Endothelial cell of umbilical vein (primary cell): Measurements from ENCODE around the gene C17orf113. TPM values are rescaled to one million over a fixed set of nuclear protein-coding genes. Genes with fewer than 3 reads are reported as not detected.

ENCODE experiments used
- BruUV-seq: library from RNA; stranded (reverse); fragments of 400-500 nt; replicated peaks from 2 replicates; lab custom pipeline; 2021; lab: Mats Ljungman, UMichigan
- CTCF ChIA-PET: fragments of 300-600, 350-600 bp; sonication (Branson Sonifier 250); formaldehyde crosslinking; loops from one replicate; lab custom pipeline; 2021; ENCODE audit warnings: antibody characterized with exemption, inconsistent platforms; lab: Charles Lee
- POLR2A ChIA-PET: fragments of 300-600, 350-600 bp; sonication (Branson Sonifier 250); formaldehyde crosslinking; loops from one replicate; lab custom pipeline; 2021; ENCODE audit warnings: antibody characterized with exemption, inconsistent platforms; lab: Charles Lee
- DNase-seq: peaks from one replicate; pipeline ENCODE4 v3.0.0-alpha.2; 2011; ENCODE audit warnings: low read depth, low spot score
- FAIRE-seq: peaks from 2 replicates; lab custom pipeline; 2011; peaks lifted over from hg19 to GRCh38; lab: Jason Lieb, UNC
- H2AFZ ChIP-seq: 2 replicates; pipeline ENCODE4 v1.6.0; 2012; ENCODE audit warnings: low read depth, low read length, control low read depth, inconsistent platforms
- H3K27ac ChIP-seq: 2 replicates; pipeline ENCODE4 v1.5.1; 2011; ENCODE audit warnings: low read depth, mild to moderate bottlenecking, control low read depth, low read length, moderate library complexity; ENCODE audit not compliant: insufficient read depth
- H3K27me3 ChIP-seq, 2 experiments: 2 replicates each; pipeline versions ENCODE4 v1.6.0 to v1.6.1; 2011; ENCODE audit warnings: low read length in 2 of 2, mixed read lengths in 1 of 2; ENCODE audit not compliant: control insufficient read depth in 2 of 2, insufficient read depth in 2 of 2
- H3K36me3 ChIP-seq, 2 experiments: 2 replicates in 1 of 2; 3 replicates in 1 of 2; pipeline ENCODE4 v1.5.1; 2011; ENCODE audit warnings: low read length in 2 of 2, mild to moderate bottlenecking in 1 of 2, moderate library complexity in 1 of 2; ENCODE audit not compliant: control insufficient read depth in 2 of 2, insufficient read depth in 2 of 2; ENCODE audit errors: extremely low read depth in 1 of 2
- H3K4me1 ChIP-seq: 3 replicates; pipeline ENCODE4 v1.5.1; 2011; ENCODE audit warnings: mild to moderate bottlenecking, low read length; ENCODE audit not compliant: control insufficient read depth, insufficient read depth; ENCODE audit errors: extremely low read depth
- H3K4me2 ChIP-seq: 2 replicates; pipeline ENCODE4 v1.6.1; 2011; ENCODE audit warnings: low read length, control low read depth, mixed read lengths; ENCODE audit not compliant: insufficient read depth
- H3K4me3 ChIP-seq, 3 experiments: fragments of 200-600 bp in 1 of 3; sonication (generic), shearing (Covaris generic) in 1 of 3; replicated peaks in 1 of 3; 2 replicates each; pipeline ENCODE4 v1.5.1; 2011 to 2016; ENCODE audit warnings: control low read depth in 3 of 3, low read length in 3 of 3, mild to moderate bottlenecking in 2 of 3, inconsistent platforms in 1 of 3, low read depth in 1 of 3, moderate library complexity in 1 of 3; ENCODE audit not compliant: insufficient read depth in 1 of 3
- H3K79me2 ChIP-seq: 2 replicates; pipeline ENCODE4 v1.6.0; 2012; ENCODE audit warnings: low read length, inconsistent platforms; ENCODE audit not compliant: control insufficient read depth, insufficient read depth
- H3K9ac ChIP-seq: replicated peaks from 2 replicates; pipeline ENCODE3; 2011; ENCODE audit warnings: low read length, control low read depth; ENCODE audit not compliant: insufficient read depth; ENCODE audit errors: extremely low read depth
- H3K9me1 ChIP-seq: replicated peaks from 3 replicates; pipeline ENCODE4 v1.6.0; 2011; ENCODE audit warnings: mild to moderate bottlenecking, low read length; ENCODE audit not compliant: control insufficient read depth, insufficient read depth; ENCODE audit errors: extremely low read depth
- H3K9me3 ChIP-seq: replicated peaks from 2 replicates; pipeline ENCODE4 v1.5.1; 2012; ENCODE audit warnings: low read length, inconsistent platforms; ENCODE audit not compliant: control insufficient read depth, insufficient read depth
- H4K20me1 ChIP-seq: replicated peaks from 2 replicates; pipeline ENCODE3; 2011; ENCODE audit warnings: mild to moderate bottlenecking, low read length; ENCODE audit not compliant: control insufficient read depth, insufficient read depth; ENCODE audit errors: extremely low read depth
- CTCF ChIP-seq, 2 donors: IDR thresholded peaks; 1 replicate in 1 of 2; 2 replicates in 1 of 2; pipeline ENCODE4 v1.5.1; 2011; ENCODE audit warnings: low read length in 2 of 2, mild to moderate bottlenecking in 2 of 2, moderate library complexity in 2 of 2, control low read depth in 1 of 2, inconsistent platforms in 1 of 2, low read depth in 1 of 2; ENCODE audit not compliant: insufficient read depth in 1 of 2; ENCODE audit errors: extremely low read depth in 1 of 2
- EZH2 ChIP-seq: IDR thresholded peaks from 2 replicates; pipeline ENCODE4 v1.6.1; 2012; ENCODE audit warnings: borderline replicate concordance, low read depth, mild to moderate bottlenecking, moderate library complexity, low read length, inconsistent platforms; ENCODE audit not compliant: severe bottlenecking
- FOS ChIP-seq: IDR thresholded peaks from 2 replicates; pipeline ENCODE4 v1.6.1; 2011; ENCODE audit warnings: mild to moderate bottlenecking, low read length, moderate library complexity, borderline replicate concordance; ENCODE audit not compliant: insufficient read depth
- GATA2 ChIP-seq: IDR thresholded peaks from 2 replicates; pipeline ENCODE4 v1.7.0; 2011; ENCODE audit warnings: low read depth, mild to moderate bottlenecking, moderate library complexity, mixed read lengths, low read length; ENCODE audit not compliant: insufficient read length, insufficient read depth
- JUN ChIP-seq: IDR thresholded peaks from 2 replicates; pipeline ENCODE4 v1.6.1; 2011; ENCODE audit warnings: borderline replicate concordance, low read depth; ENCODE audit not compliant: insufficient read length, insufficient read depth
- MYC ChIP-seq: IDR thresholded peaks from one replicate; pipeline ENCODE4 v1.6.1; 2011; ENCODE audit warnings: mild to moderate bottlenecking, low read depth, low read length
- POLR2A ChIP-seq: IDR thresholded peaks from 2 replicates; pipeline ENCODE4 v1.6.1; 2012; ENCODE audit warnings: low read depth, mild to moderate bottlenecking, control low read depth, low read length
- POLR2AphosphoS5 ChIP-seq: IDR thresholded peaks from 2 replicates; pipeline ENCODE4 v1.6.1; 2012; ENCODE audit warnings: low read depth, mild to moderate bottlenecking, control low read depth, low read length, moderate library complexity; ENCODE audit not compliant: insufficient read depth
- dilution Hi-C: fragments of 300-500 bp; cut with MboI; formaldehyde crosslinking; loops from one replicate; pipeline ENCODE4 v1.15.0; 2019; ENCODE audit warnings: low sequenced_read_pairs; ENCODE audit not compliant: extremely low pct_ligation_motif_present
- intact Hi-C: fragments of 100-400 bp; cut with micrococcal nuclease; formaldehyde crosslinking; loops from one replicate; pipeline ENCODE4 v1.10.0; 2022
- polyA plus RNA-seq, 4 experiments: library from polyadenylated mRNA; depleted of rRNA in 3 of 4; stranded (reverse) in 3 of 4; unstranded in 1 of 4; fragments of >200 nt; gene quantifications; 2 replicates each; pipeline versions ENCODE4 v1.2.1 to v1.2.3, GENCODE V29; 2011 to 2012; ENCODE audit warnings: missing spikeins in 1 of 4
- total RNA-seq: library from RNA; stranded (reverse); gene quantifications from 2 replicates; pipeline ENCODE4 v1.2.3, GENCODE V29; 2021
- TF ChIP-seq, protein P1 (sequence below): IDR thresholded peaks from 2 replicates; pipeline ENCODE4 v1.6.1; 2011; ENCODE audit not compliant: insufficient read depth, insufficient read length

Gene C17orf113
- total and polyA plus RNA-seq, 2 donors (not counting 3 experiments of a cell fraction or from before 2014, with no cell fraction given), result 0.20 to 0.30 TPM

GRCh38 chr17:41988418-41988817 is 62.0 kb downstream of the C17orf113 start:
- Histone ChIP-seq H3K4me2 (no peak overlapping the region), H4K20me1 (no peaks in the 10 kb centered on the region), H3K79me2 (no peaks in the 10 kb centered on the region), H3K4me1 (no peaks in the 10 kb centered on the region), H3K4me3 (no peak overlapping the region), H2AFZ (no peak overlapping the region), H3K27ac (no peak overlapping the region), H3K9me1 (no peaks in the 10 kb centered on the region), H3K36me3 (peaks cover 30 to 44% of the 10 kb centered on the region in 2 experiments), H3K9me3 (no peaks in the 10 kb centered on the region), H3K9ac (no peak overlapping the region), H3K27me3 (no peaks in the 10 kb centered on the region)
- dilution Hi-C loops (no loop called here), intact Hi-C loops (no loop called here)
- ChIA-PET CTCF (interaction anchor here (1.8 kb wide), 2 partner anchors 8 to 14 kb away, joined by 3 to 4 read pairs; no protein-coding TSS in a partner anchor), POLR2A (interaction anchor here (0.6 kb wide), 1 partner anchor 19 kb away, joined by 8 read pairs; no protein-coding TSS in a partner anchor)
- TF ChIP-seq FOS (no peak), CTCF (IDR thresholded peaks at IDR 0.05; ENCODE audit: extremely low read depth in 1 of 2, insufficient read depth in 1 of 2, low read depth in 1 of 2, low read length in 2 of 2) (no peak), JUN (no peak), POLR2AphosphoS5 (no peak), EZH2 (no peak), POLR2A (no peak), GATA2 (no peak), MYC (no peak)
- TF ChIP-seq, protein P1, sequence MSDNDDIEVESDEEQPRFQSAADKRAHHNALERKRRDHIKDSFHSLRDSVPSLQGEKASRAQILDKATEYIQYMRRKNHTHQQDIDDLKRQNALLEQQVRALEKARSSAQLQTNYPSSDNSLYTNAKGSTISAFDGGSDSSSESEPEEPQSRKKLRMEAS, result no peak
- DNase-seq (no peak), FAIRE-seq (no peak)
- BruUV-seq, result no TSS peak

Other genes with a start within 250 kb of the C17orf113 start
- gene P3H4, start 238.7 kb downstream of the C17orf113 start, total RNA-seq, result 37.1 and 39.2 TPM in 2 replicates
- gene P3H4, start 238.7 kb downstream of the C17orf113 start, polyA plus RNA-seq, result 57.3 and 58.3 TPM in 2 replicates
- 163 and 168 TPM in 2 replicates for gene FKBP10, start 237.6 kb downstream of the C17orf113 start, total RNA-seq
- gene FKBP10, start 237.6 kb downstream of the C17orf113 start, polyA plus RNA-seq, result 377 and 431 TPM in 2 replicates
- 57.4 and 67.3 TPM in 2 replicates for gene NT5C3B, start 214.4 kb downstream of the C17orf113 start, total RNA-seq
- gene NT5C3B, start 214.4 kb downstream of the C17orf113 start, polyA plus RNA-seq, result 75.5 and 92.5 TPM in 2 replicates
- not detected in 2 replicates for gene KLHL10, start 212.8 kb downstream of the C17orf113 start, total RNA-seq
- gene KLHL10, start 212.8 kb downstream of the C17orf113 start, polyA plus RNA-seq, result 0.10 TPM in 1 of 2 replicates, not detected in the other
- 11.0 and 12.6 TPM in 2 replicates for gene KLHL11, start 185.2 kb downstream of the C17orf113 start, total RNA-seq
- gene KLHL11, start 185.2 kb downstream of the C17orf113 start, polyA plus RNA-seq, result 2.9 and 3.1 TPM in 2 replicates
- 324 and 329 TPM in 2 replicates for gene ACLY, start 131.7 kb downstream of the C17orf113 start, total RNA-seq
- 174 and 176 TPM in 2 replicates for gene ACLY, start 131.7 kb downstream of the C17orf113 start, polyA plus RNA-seq
- gene ODAD4, start 120.0 kb downstream of the C17orf113 start, total RNA-seq, result 0.60 and 1.0 TPM in 2 replicates
- 0.19 TPM in 1 of 2 replicates, not detected in the other for gene ODAD4, start 120.0 kb downstream of the C17orf113 start, polyA plus RNA-seq
- gene CNP, start 83.8 kb downstream of the C17orf113 start, total RNA-seq, result 84.9 and 88.3 TPM in 2 replicates
- 48.6 and 49.4 TPM in 2 replicates for gene CNP, start 83.8 kb downstream of the C17orf113 start, polyA plus RNA-seq
- gene DNAJC7, start 33.2 kb downstream of the C17orf113 start, total RNA-seq, result 103 and 111 TPM in 2 replicates
- 16.0 and 19.8 TPM in 2 replicates for gene DNAJC7, start 33.2 kb downstream of the C17orf113 start, polyA plus RNA-seq
- 57.3 and 60.4 TPM in 2 replicates for gene NKIRAS2, start 30.5 kb downstream of the C17orf113 start, total RNA-seq
- 87.6 and 96.9 TPM in 2 replicates for gene NKIRAS2, start 30.5 kb downstream of the C17orf113 start, polyA plus RNA-seq
- gene ZNF385C, start 47.9 kb upstream of the C17orf113 start, total RNA-seq, result not detected in 2 replicates
- gene ZNF385C, start 47.9 kb upstream of the C17orf113 start, polyA plus RNA-seq, result 0.07 TPM in 1 of 2 replicates, not detected in the other
- 3.1 and 6.4 TPM in 2 replicates for gene DHX58, start 62.1 kb upstream of the C17orf113 start, total RNA-seq
- 9.0 and 12.7 TPM in 2 replicates for gene DHX58, start 62.1 kb upstream of the C17orf113 start, polyA plus RNA-seq
- gene KAT2A, start 70.8 kb upstream of the C17orf113 start, total RNA-seq, result 31.3 and 33.4 TPM in 2 replicates
- gene KAT2A, start 70.8 kb upstream of the C17orf113 start, polyA plus RNA-seq, result 32.4 and 32.9 TPM in 2 replicates
- gene HSPB9, start 72.2 kb upstream of the C17orf113 start, total RNA-seq, result not detected in 2 replicates
- gene HSPB9, start 72.2 kb upstream of the C17orf113 start, polyA plus RNA-seq, result 0.03 TPM in 1 of 2 replicates, not detected in the other
- gene RAB5C, start 104.4 kb upstream of the C17orf113 start, total RNA-seq, result 188 and 210 TPM in 2 replicates
- gene RAB5C, start 104.4 kb upstream of the C17orf113 start, polyA plus RNA-seq, result 357 and 408 TPM in 2 replicates
- gene KCNH4, start 130.5 kb upstream of the C17orf113 start, total RNA-seq, result 0.11 TPM in 1 of 2 replicates, not detected in the other
- gene KCNH4, start 130.5 kb upstream of the C17orf113 start, polyA plus RNA-seq, result 0.06 and 0.11 TPM in 2 replicates
- not detected in 2 replicates for gene HCRT, start 134.9 kb upstream of the C17orf113 start, total RNA-seq
- not detected in 2 replicates for gene HCRT, start 134.9 kb upstream of the C17orf113 start, polyA plus RNA-seq
- gene GHDC, start 143.9 kb upstream of the C17orf113 start, total RNA-seq, result 9.8 TPM in 2 replicates
- 11.2 and 15.8 TPM in 2 replicates for gene GHDC, start 143.9 kb upstream of the C17orf113 start, polyA plus RNA-seq
- 53.1 and 53.7 TPM in 2 replicates for gene STAT5B, start 225.8 kb upstream of the C17orf113 start, total RNA-seq
- 42.0 and 43.3 TPM in 2 replicates for gene STAT5B, start 225.8 kb upstream of the C17orf113 start, polyA plus RNA-seq
- 23.4 and 23.6 TPM in 2 replicates for gene STAT5A, start 237.9 kb upstream of the C17orf113 start, total RNA-seq
- 18.0 and 18.2 TPM in 2 replicates for gene STAT5A, start 237.9 kb upstream of the C17orf113 start, polyA plus RNA-seq